T-helper 9 cell (primary cell): ENCODE results near the gene PARD3B.
"Not testable (repeated sequence)": the region's sequence is repeated elsewhere in the genome, so short reads cannot be mapped to it uniquely, and the experiment has no call there.

Experiments used
- DNase-seq: peaks from one replicate; pipeline ENCODE4 v3.0.0-alpha.2; 2020

The PARD3B gene

DNA sequence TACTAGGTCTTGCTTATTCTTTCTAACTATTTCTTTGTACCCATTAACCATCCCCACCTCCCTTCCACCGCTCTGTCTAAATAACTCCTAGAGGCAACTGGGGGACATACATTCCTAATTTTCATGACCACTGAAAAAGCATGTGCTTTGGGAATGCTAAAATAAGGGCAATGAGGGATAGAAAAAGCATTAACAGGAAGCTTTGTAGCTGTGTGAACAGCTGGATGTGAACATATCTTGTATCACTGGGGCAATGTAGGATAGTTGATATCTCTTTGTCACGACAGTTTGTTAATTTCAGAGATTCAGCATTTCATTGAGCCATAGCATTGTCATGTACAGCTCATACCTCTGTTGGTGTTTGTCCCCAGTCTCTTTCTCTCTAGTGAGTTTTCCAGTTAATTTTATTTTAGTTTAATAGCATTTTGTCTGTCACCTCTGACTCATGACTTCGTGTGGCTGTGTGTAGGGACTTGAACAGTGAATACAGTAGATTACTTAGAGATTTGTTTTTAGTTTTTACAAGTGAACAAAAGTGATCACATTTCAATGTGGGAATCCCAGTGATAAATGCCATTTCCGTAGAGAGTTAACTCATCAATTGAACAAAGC lies 906.7 kb downstream of the PARD3B start:
- no peak for DNase-seq

DNA sequence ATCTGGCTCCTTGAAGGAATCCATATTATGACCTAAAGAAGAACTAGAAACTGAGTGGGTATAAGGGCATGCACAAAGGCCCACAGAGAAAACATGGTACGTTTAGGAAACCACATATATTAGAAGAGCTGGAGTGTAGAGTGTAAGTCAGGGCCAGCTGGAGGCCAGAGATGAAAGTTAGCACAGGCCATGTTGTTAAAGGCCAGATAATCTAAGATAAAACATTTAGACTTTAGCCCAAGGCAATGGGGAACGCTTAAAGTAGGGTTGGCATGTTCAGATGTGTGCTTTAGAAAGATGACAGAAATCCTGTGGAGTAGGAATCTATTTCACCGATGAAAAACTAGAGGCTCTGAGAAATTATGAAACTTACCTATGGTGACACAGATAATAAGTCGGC lies 907.9 kb downstream of the PARD3B start:
- no peak for DNase-seq

DNA sequence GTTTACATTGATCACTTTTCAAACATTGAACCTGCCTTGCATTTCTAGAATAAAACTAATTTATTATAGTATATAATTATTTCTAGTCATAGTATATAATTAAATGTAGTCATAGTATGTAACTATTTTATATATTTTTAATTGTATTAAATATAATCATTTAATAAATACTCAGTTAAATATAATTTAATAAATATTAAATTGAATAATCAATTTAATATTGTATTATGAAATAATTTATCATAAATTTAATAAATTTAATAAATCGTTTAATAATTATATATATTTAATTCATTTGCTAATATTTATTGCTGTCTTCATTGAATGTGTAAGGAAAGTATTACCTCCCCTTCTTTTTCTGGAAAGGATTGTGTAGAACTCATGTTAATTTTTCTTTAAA lies 911.4 kb downstream of the PARD3B start:
- no peak for DNase-seq

DNA sequence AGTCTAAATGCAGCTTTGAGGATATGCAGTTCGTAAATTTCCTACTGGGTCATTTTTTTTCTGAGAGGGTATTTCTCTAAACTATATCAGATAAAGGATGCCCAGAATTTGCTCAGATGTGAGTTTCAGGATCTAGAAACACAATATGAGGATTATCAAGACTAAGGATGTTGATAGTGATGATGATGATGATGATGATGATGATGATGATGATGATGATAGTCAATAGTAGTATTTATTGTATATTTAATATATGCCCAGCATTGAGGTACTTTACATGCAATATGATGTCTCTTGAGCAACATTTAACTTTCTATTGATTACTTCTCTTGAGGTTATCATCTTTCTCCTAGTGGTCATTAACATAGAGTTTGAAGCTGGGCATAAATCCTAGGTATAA lies 914.9 kb downstream of the PARD3B start:
- DNase-seq: no peak

DNA sequence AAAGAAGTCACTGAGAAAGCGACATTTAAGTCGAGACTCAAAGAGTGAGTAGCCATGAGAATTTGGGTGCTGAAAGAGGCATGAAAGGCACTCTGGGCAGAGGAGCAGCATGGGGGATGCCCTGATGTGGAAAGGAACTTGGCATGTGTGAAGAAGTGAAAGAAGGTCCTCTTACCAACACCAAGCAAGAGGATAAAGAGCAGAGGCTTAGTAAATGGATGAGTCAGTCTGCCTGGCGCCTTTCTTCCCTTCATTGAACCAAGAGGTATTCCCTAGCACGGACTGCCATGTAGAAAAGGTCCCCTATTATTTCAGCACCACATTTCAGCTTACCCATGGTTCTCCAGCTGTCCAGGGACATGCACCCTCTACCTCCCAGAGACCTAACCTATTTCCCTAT lies 915.9 kb downstream of the PARD3B start:
- DNase-seq: no peak

DNA sequence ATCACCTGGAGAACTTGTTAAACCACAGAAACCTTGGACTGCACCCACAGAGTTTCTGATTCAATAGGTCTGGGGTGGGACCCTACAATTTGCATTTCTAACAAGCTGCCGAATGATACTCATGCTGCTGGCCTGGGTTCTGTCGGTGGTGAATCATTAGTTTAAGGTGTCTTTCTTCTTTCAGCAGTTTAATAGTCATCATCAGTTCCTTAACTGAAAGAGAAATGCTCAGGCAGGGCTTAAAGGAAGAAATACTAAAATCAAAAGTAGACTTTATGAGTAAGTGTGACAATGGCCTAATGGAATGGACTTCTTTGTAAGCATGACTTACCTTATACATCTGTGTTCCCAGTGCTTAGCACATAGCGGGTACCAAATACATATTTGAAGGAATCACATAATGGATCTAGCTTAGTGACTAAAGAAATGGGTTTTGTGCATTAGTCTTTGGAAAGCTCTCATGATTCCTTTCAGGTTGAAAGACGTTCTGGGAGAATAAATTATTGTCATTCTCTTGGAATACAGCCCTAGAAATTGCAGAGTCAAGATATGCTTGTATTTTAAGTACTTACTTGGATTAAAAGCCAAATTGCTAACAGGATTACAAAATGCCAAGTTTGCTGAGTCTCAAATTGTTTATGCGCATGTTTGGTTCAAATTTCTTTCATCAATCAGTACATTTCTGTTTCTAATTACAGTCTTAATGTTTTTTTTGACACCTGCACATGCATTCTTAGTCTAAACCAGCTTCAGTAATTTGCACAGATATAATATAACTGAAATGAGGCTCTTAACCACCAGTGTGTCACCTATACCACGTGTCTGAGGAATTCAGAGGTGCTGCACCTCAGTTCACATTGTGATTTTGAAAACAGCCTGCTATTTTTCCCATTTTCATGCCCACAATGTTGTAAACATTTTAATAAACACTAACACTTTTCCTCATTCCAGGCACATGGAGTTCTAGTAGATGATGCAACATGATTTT lies 916.7 kb downstream of the PARD3B start:
- no peak for DNase-seq

DNA sequence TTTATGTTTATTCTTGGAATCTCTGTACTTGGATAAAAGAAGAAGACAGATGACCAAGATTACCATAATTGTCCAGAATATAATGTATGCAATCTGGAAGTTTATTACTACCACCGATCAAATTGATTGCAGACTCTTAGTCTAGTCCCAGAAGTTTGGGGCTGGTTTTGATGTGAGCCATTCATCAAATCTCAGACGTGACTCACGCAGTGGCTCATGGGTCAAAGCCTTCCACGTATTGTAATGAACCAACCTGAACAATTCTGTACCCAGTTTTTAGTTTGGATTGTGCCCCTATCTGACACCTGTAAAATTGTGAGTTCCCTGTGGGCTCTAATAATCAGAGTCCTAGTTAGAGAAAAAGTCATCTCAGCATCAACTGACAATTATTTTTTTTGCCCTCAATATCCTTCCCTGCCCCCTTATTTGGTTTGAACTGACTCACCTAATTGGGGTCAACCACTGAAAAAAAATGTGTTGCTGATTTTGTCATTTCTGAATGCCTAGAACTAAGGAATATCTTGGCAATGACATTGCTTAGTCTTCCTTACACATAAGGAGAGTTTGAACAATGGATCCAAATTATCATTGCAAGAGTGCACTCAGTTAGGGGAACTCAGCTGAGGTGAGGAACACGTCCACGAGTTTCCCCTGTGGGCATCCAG lies 917.5 kb downstream of the PARD3B start:
- DNase-seq: no peak

DNA sequence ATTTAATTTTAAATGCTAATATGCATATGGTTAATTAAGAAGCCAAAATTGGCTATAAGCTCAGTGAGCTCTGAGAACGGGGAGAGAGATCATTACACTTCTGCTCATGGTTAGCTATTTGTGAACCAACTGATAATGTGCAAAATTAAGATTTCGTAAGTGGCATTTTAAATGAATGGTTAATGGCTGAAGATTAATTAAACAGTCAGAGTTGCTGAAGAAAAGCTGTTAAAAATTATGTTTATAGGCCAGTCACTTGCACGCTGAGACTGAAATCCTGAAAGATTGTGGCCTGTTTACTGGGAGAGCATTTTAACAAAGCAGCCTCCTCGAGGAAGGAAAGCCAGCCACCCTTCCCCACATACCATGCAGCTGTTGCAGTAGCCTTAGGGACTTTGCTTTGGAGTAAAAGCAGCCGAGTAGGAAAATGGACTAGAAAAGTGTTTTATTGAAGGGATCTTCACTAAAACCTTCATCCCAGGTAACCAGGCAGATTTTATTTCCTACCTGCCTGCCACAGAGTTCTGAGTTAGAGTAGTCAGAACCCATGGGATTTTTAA lies 918.3 kb downstream of the PARD3B start:
- DNase-seq: no peak

DNA sequence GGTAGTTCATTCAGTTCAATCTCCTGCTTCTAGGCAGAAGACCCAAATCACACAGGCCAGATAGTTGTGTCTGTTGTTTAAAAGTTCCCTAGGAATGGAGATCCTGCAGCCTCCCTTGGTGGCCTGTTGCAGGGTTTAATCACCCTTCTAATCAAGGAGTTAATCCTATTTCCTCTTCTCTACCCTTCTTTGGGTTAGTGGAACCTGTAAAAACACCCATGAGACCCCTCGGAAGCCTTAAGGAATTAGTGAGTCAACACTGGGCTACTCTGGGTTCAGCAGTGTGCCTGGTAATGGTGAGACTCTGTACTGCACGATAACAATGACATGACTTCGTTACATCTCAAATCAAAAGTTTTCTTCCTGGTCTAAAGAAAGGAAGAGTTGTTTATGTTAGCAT lies 919.4 kb downstream of the PARD3B start:
- no peak for DNase-seq

DNA sequence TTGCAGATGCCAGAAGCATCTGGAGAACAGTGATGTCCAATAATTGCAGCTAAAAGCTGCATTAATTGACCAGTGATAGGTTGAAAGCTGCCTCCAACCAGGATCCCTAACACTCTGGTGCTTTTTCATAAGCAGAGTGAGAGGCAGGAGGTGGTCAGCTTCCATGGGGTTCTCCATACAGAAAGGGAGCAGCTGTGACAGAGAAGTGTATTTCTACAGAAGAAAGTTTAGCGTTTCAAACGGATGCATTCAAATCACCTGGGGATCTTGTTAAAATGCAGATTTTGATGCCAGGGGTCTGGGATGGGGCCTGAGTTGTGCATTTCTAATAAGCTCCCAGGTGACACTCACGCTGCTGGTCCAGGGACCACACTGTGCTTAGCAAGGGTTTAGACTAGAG lies 920.5 kb downstream of the PARD3B start:
- DNase-seq: no peak

DNA sequence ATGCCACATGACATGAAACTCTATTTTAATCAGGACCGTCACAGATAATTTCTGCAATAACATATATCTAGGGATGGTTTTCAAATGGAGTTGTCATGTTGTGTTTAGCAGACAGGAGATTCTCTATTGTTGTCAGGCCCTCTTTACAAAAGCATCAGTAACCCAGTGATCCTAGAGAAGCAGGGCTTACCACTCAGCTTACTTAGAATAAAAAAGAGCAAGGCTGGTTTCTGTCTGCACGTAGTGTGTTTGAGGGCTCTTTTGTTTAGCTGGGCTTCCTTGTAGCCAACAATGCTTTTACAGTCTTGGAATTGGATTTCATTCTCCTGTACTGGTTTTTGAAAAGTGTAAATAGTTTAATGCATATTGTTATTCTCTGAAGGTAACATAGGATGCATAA lies 926.5 kb downstream of the PARD3B start:
- no peak for DNase-seq

DNA sequence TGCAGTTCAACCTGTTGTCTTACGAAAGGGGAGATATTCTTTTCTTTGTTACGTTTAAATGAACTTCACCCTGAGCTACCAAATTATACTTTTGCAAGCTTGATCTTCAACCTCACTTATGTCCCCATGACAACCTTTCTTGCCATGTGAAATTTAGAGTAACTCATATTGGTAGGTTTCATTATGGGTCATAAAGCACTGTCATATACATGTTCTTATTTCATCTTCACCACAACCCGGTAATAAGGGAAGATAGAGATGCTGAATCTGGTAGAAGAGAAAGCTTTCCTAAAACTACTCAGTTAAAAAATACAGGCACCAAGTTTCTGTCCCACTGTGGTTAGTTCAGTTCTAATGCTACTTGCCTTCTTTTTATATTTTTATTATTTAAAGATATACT lies 928.5 kb downstream of the PARD3B start:
- DNase-seq: no peak

DNA sequence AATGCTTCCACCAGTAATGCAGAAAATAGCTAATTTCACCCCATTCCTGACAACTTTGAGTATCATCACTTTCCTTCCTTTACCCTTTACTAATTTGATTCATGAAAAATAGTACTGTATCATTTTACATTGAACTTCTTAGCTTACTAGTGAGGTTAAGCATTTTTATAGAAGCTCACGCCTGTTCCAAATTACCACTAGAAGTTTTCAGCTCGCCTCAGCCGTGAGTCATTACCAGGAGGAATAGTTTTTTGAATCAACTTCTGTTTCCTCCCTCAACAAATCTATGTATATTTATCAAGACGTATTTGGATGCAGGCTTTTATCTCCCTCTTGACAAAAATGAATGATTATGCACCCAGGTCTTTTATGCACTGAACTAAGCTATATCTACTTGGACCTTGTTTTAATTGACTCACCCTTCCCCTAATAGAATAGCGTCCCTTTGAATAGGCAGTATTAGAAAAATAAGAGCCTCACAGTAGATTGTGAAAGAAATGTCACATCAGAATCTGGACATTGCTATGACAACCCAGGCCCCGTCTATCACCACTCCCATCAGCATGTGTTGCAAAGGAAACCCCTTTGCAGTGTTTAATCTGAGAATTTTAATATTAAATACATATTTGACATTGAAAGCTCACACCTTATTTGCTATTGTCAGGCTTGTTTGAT lies 929.6 kb downstream of the PARD3B start:
- DNase-seq: no peak

DNA sequence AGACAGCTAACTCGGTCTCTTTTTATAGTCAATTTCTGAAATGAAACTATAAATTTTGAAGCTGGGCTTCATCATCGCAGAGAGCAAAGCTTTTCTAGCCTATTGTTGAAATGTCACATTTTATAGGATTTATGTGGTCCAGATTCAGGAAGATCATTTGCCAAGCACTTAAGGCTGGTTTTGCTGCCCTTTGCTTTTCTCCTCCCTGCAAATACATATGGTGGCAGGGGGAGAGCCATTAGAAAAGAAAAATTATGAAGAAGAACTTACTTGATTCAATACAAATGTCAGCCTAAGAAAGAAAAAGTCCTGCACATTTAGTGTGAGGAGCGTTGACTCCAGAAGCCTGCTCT lies 930.1 kb downstream of the PARD3B start:
- DNase-seq: no peak

DNA sequence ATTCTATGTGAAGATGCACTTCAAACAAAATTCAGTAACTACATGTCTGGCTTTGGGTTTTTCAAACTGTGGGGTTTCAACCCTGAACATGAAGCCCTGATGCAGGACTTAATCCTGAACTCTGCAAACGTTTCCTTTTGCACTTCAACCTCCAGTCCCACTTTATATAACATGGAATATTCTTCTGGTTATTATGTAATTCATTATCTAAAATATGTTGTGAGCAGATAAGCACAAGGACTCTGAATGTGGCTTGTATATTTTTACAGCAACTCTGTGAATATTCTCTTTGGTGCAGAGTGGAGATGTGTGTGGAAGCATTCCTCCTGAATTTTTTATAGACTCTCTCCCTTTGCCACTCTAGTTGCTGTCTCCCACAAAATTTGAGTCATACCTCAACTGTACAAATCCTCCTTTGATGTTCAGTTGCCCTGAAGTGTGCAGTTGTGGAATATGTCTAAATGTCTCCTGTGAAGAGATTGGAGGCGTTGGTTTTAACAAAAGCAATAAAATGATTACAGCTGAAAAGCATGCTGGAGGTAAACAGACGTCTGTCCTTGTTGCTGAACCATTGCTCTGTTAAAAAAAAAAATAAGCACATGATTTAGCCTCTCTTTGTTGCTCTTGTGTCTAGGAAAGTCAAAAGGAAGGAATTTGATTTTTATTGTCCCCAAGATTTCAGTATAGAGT lies 931.9 kb downstream of the PARD3B start:
- DNase-seq: no peak

DNA sequence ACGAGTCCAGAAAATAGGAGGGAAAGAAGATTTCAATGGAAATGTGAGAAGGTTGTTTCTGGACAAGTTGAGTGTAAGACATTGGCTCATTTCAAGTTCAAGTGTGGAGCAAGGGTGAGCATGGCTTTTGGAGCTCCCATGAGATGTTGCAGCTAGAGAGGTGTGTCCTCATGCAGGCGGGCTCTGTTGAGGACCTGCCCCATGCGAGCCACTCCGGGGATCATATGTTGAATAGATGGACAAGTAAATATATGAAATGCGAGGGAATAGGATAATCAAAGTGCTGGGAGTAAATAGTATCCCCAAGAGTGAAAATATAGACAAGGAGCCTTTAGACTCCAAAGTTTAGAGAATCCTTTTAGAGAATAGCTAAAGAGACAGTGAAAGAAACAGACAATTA lies 936.6 kb downstream of the PARD3B start:
- DNase-seq: no peak

DNA sequence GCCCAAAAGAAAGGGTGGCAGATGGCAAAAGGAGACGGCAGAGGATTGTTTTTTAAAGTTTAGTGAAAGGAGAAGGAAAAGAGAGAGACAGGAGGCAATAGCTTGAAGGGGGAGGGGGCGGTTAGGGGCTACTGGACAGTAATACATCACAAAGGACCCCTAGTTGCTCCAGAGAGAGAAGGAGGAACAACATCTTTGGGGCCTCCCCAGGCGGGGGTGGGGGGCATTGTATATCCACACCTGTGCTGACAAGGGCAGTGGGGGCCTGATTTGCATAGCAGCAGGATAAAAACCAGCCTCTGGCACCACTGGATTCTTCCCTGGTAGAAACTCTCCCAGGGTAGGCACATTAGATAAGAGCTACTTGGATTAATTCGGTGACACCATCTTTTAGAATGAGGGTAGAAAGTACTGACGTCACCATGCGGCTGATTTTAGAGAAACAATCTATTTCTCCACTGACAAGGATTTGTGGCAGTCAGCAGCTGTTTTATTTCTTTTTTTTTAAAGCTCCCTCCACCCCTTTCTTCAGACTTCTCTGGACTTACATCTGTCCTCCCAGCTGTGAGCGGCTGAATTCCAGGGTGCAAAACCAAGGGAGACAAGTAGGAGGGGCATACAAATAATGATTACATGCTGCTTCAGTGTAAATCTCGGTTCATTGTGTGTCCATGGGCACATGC lies 937.3 kb downstream of the PARD3B start:
- DNase-seq: no peak

DNA sequence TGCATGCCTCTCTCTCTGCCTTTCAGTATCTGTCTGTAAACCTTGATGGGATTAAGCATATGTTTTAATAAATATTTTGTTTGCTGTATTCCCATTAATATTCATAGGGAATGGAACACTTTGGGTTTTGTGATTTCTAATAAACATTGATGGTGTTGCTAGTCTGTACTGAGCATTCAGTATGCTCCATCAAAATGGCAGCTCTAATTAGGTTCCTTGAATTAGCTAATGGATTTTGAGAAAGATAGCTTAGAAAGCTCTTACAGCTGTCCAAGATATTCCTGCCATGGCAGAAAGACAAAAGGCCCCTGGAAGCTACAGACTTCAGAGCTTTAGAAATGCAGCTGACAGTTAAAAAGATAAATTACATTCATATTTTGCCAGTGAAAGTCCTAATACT lies 937.8 kb downstream of the PARD3B start:
- DNase-seq: no peak

DNA sequence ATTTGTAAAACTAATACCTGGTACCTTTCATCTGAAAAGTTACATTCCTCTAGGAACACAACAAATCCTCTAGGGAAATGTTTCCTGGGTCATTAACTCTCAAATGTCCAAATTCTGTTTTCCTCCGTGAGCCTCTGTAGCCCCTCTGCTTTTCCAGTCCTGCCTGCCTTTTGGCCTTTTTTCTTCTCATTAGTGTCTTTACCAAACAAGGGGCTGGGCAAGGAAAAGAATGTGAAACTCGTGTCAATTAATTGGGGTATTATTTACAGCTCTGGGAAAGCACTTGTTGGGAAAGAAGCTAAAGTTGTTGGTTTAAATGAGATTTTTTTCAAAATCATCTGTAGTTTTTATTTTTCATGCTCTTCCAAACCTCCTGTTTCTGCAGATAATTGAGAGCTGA lies 938.9 kb downstream of the PARD3B start:
- no peak for DNase-seq

DNA sequence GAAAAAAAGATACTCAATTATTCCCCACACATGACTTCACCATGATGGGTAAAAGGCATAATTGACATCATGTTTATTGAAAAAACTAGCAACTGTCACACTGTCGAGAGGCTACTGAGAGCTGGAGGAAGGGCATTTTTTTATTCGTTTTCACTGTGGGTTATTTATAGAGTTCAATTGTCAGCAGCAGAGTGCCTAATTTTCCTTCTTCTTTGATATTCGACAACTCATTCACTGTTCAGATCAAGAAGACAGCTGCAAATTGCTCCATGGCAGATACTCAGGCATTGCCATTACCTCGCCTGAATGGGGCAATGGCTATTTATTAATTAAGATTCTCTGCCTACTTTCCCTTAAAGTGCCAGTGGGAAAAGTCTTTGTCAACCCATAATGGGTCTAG lies 939.5 kb downstream of the PARD3B start:
- DNase-seq: no peak

DNA sequence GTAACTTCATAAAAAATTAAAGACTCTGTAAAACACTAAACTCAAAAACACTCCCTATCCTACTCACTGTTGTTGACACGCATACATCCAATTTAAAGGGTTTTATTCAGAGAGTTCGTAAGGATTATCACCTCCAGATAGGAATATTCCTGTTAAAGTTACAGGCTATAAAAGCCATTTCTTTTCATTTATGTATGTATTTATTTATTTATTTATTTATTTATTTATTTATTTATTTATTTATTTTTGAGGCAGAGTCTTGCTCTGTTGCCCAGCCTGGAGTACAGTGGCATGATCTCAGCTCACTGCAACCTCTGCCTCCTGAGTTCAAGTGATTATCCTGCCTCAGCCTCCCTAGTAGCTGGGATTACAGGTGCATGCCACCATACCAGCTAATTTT lies 948.3 kb downstream of the PARD3B start:
- not testable (repeated sequence) for DNase-seq
